ENCODE data around the gene MTUS2. TPM values are rescaled to one million over a fixed set of nuclear protein-coding genes. Genes with fewer than 3 reads are reported as not detected.

The MTUS2 gene
- total and polyA plus RNA-seq, 2 donors from 2014 or later: 0.06 to 0.22 TPM

DNA sequence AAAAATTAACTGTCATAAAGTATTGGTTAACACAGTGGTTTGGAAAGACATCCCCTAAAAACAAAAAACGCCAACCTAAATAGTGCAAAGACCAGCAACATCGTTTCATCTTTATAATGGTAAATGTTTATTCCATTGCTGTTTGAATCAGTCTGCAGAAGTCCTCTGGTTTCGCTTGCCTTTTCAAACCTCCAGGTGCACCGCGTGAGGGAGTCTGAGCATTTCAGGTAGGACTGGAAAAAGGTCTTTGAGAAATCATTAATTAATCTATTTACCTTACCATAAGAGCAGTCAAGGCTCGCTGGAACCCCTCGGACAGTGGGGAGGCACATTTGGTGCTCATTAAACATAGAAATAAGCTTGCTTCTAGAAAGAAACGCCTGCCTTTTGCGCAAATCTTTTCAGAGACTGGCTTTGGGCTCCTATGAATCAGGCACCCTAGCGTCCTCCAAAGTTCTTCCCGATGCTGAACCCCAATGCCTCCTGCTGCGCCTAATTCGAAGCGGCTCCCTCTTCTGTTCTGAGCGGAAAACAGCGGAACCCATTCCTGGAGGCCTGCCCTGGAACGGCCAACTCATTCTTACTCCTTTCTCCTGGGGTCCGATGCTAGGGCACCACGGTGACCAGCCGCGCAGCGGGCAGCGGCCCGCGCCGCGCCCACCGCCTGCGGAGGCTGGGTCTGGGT lies 951 bp upstream of the MTUS2 start:
- H3K9ac ChIP-seq (ENCODE audit: low read length in 3 of 3): no peak overlapping the region
- H3K36me3 ChIP-seq (ENCODE audit: control insufficient read depth in 2 of 3, insufficient read depth in 3 of 3, low read length in 3 of 3): no peaks in the 10 kb centered on the region
- no peak for FAIRE-seq
- intact Hi-C loops (cut with DNase I): no loop called here
- H3K27me3 ChIP-seq (ENCODE audit: control insufficient read depth, insufficient read depth, low read length): peaks cover 9% of the 10 kb centered on the region
- peak overlapping the region in 2 of 3 donors; percentile 23 to 45 for H3K4me3 ChIP-seq (ENCODE audit: low read length in 3 of 3)
- TF ChIP-seq, protein P1, sequence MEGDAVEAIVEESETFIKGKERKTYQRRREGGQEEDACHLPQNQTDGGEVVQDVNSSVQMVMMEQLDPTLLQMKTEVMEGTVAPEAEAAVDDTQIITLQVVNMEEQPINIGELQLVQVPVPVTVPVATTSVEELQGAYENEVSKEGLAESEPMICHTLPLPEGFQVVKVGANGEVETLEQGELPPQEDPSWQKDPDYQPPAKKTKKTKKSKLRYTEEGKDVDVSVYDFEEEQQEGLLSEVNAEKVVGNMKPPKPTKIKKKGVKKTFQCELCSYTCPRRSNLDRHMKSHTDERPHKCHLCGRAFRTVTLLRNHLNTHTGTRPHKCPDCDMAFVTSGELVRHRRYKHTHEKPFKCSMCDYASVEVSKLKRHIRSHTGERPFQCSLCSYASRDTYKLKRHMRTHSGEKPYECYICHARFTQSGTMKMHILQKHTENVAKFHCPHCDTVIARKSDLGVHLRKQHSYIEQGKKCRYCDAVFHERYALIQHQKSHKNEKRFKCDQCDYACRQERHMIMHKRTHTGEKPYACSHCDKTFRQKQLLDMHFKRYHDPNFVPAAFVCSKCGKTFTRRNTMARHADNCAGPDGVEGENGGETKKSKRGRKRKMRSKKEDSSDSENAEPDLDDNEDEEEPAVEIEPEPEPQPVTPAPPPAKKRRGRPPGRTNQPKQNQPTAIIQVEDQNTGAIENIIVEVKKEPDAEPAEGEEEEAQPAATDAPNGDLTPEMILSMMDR (IDR thresholded peaks at IDR 0.05; ENCODE audit: borderline replicate concordance, extremely low read depth, insufficient read depth): no peak
- peak in 2 of 5 donors; percentile 39 to 46 for DNase-seq
- peaks cover 0 to 4% (median 4%) of the 10 kb centered on the region in 3 donors for H3K4me1 ChIP-seq (ENCODE audit: control insufficient read depth in 2 of 3, insufficient read depth in 2 of 3, low read depth in 1 of 3, low read length in 3 of 3)
- no peak overlapping the region for H3K27ac ChIP-seq (ENCODE audit: low read depth in 2 of 2, low read length in 2 of 2)
- peaks cover 0 to 4% (median 0%) of the 10 kb centered on the region in 3 donors for H3K9me3 ChIP-seq (ENCODE audit: control insufficient read depth in 2 of 3, insufficient read depth in 1 of 3, low read length in 3 of 3)

DNA sequence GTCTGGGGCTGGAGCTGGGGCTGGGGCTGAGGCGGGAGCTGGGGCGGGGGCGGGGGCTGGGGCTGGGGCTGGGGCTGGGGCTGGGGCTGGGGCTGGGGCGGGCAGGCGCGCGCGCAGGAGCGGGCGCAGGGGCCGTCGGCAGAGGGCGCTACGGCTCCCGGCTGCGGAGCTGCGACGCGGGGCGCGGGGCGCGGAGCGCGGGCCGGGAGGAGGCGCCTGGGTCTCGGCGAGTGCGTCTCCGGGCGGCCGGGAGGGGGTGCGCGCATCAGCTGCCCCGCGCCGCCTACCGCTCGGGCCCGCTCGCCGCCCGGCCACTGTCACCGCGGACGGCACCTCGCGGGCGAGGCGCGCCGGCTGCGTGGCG lies 422 bp upstream of the MTUS2 start:
- no peak overlapping the region for H3K4me3 ChIP-seq (ENCODE audit: low read length in 3 of 3)
- no peaks in the 10 kb centered on the region for H3K36me3 ChIP-seq (ENCODE audit: control insufficient read depth in 2 of 3, insufficient read depth in 3 of 3, low read length in 3 of 3)
- TF ChIP-seq, protein P1 (IDR thresholded peaks at IDR 0.05; ENCODE audit: borderline replicate concordance, extremely low read depth, insufficient read depth): peak; percentile 23
- H3K9ac ChIP-seq (ENCODE audit: low read length in 3 of 3): no peak overlapping the region
- H3K27me3 ChIP-seq (ENCODE audit: control insufficient read depth, insufficient read depth, low read length): peaks cover 9% of the 10 kb centered on the region
- DNase-seq: peak in 4 of 5 donors; percentile 63 to 77 (median 72)
- intact Hi-C loops (cut with DNase I): no loop called here
- no peak overlapping the region for H3K27ac ChIP-seq (ENCODE audit: low read depth in 2 of 2, low read length in 2 of 2)
- peaks cover 0 to 4% (median 4%) of the 10 kb centered on the region in 3 donors for H3K4me1 ChIP-seq (ENCODE audit: control insufficient read depth in 2 of 3, insufficient read depth in 2 of 3, low read depth in 1 of 3, low read length in 3 of 3)
- peaks cover 0 to 4% (median 0%) of the 10 kb centered on the region in 3 donors for H3K9me3 ChIP-seq (ENCODE audit: control insufficient read depth in 2 of 3, insufficient read depth in 1 of 3, low read length in 3 of 3)
- no peak for FAIRE-seq

DNA sequence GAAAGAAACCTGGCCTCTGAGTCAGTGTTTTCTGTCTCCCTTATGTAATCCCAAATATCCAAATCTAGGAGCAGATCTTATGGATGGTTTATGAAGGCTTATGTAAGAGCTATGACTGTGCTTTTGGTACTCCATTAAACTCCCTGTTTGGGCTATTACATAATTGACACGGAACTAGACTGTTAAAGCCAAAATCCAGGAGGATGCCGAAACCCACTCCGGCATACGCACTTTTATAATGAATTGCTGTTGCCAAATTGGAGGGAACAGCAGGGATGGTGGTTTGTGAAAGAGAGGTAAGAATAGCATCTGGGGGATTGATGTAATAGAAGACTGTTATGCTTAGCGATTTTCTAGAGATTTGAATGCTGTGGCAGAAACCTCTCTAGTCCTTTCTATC lies 2.0 kb downstream of the MTUS2 start:
- TF ChIP-seq, protein P1 (IDR thresholded peaks at IDR 0.05; ENCODE audit: borderline replicate concordance, extremely low read depth, insufficient read depth): no peak
- Histone ChIP-seq H3K27ac (ENCODE audit: low read depth in 2 of 2, low read length in 2 of 2) (no peak overlapping the region), H3K9me3 (ENCODE audit: control insufficient read depth in 2 of 3, insufficient read depth in 1 of 3, low read length in 3 of 3) (peaks cover 0 to under 1% (median 0%) of the 10 kb centered on the region in 3 donors), H3K4me3 (ENCODE audit: low read length in 3 of 3) (no peak overlapping the region), H3K36me3 (ENCODE audit: control insufficient read depth in 2 of 3, insufficient read depth in 3 of 3, low read length in 3 of 3) (no peaks in the 10 kb centered on the region), H3K9ac (ENCODE audit: low read length in 3 of 3) (no peak overlapping the region), H3K27me3 (ENCODE audit: control insufficient read depth, insufficient read depth, low read length) (peaks cover 9% of the 10 kb centered on the region), H3K4me1 (ENCODE audit: control insufficient read depth in 2 of 3, insufficient read depth in 2 of 3, low read depth in 1 of 3, low read length in 3 of 3) (peaks cover 0 to 4% (median 4%) of the 10 kb centered on the region in 3 donors)
- no peak for DNase-seq
- intact Hi-C loops (cut with DNase I): no loop called here
- no peak for FAIRE-seq

Measured in kidney (tissue), 14 donors.